ENCODE results near the gene SMAD3.

DNA sequence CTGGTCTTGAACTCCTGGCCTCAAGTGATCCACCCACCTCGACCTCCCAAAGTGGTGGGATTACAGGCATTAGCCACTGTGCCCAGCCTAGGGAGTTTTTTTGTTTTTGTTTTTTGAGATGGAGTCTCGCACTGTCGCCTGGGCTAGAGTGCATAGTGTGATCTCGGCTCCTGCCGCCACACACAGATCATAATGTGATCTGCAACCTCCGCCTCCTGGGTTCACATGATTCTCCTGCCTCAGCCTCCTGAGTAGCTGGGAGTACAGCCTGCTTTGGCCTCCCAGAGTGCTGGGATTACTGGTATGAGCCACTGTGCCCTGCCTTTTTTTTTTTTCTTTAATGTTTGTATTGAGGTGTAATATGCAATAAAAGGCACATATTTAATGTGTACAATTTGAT, 78.2 kb downstream of the SMAD3 start:
- TF ChIP-seq, protein P1, sequence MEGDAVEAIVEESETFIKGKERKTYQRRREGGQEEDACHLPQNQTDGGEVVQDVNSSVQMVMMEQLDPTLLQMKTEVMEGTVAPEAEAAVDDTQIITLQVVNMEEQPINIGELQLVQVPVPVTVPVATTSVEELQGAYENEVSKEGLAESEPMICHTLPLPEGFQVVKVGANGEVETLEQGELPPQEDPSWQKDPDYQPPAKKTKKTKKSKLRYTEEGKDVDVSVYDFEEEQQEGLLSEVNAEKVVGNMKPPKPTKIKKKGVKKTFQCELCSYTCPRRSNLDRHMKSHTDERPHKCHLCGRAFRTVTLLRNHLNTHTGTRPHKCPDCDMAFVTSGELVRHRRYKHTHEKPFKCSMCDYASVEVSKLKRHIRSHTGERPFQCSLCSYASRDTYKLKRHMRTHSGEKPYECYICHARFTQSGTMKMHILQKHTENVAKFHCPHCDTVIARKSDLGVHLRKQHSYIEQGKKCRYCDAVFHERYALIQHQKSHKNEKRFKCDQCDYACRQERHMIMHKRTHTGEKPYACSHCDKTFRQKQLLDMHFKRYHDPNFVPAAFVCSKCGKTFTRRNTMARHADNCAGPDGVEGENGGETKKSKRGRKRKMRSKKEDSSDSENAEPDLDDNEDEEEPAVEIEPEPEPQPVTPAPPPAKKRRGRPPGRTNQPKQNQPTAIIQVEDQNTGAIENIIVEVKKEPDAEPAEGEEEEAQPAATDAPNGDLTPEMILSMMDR (conservative IDR thresholded peaks at IDR 0.05; ENCODE audit: low read length), result no peak
- no peak for TF ChIP-seq EZH2phosphoT487 (IDR thresholded peaks at IDR 0.05; ENCODE audit: borderline replicate concordance, low read depth, low read length)
